CD14-positive monocyte (primary cell): ENCODE data around the gene CTBP2. TPM values are rescaled to one million over a fixed set of nuclear protein-coding genes. Genes with fewer than 3 reads are reported as not detected.
A peak's percentile ranks its signal among the peaks of the same experiment; 100 is the strongest.

Experiments used
- DNase-seq, 3 donors: peaks; one replicate each; pipeline ENCODE4 v3.0.0-alpha.2; 2011 to 2022
- H2AFZ ChIP-seq: 2 replicates; pipeline ENCODE4 v1.6.0; 2012; ENCODE audit warnings: mild to moderate bottlenecking, low read depth, low read length, inconsistent platforms; ENCODE audit not compliant: insufficient read depth, poor library complexity, severe bottlenecking
- H3K27ac ChIP-seq, 2 donors: 1 replicate in 1 of 2; 2 replicates in 1 of 2; pipeline ENCODE4 v1.5.1; 2012 to 2013; ENCODE audit warnings: low read length in 2 of 2, control low read depth in 1 of 2, inconsistent platforms in 1 of 2, low read depth in 1 of 2, mild to moderate bottlenecking in 1 of 2
- H3K27me3 ChIP-seq, 2 donors: one replicate each; pipeline versions ENCODE4 v1.6.0 to v1.6.1; 2011 to 2013; ENCODE audit warnings: low read length in 2 of 2; ENCODE audit not compliant: control insufficient read depth in 2 of 2, insufficient read depth in 2 of 2
- H3K36me3 ChIP-seq, 2 donors: replicated peaks in 1 of 2; 1 replicate in 1 of 2; 2 replicates in 1 of 2; pipeline versions ENCODE4 v1.5.1 to v1.6.1; 2012 to 2013; ENCODE audit warnings: low read length in 2 of 2, control low read depth in 1 of 2, inconsistent platforms in 1 of 2, mild to moderate bottlenecking in 1 of 2; ENCODE audit not compliant: insufficient read depth in 2 of 2, control insufficient read depth in 1 of 2
- H3K4me1 ChIP-seq, 2 donors: 1 replicate in 1 of 2; 2 replicates in 1 of 2; pipeline versions ENCODE4 v1.5.1 to v1.6.1; 2012 to 2013; ENCODE audit warnings: low read length in 2 of 2, control low read depth in 1 of 2, inconsistent platforms in 1 of 2, mild to moderate bottlenecking in 1 of 2, moderate library complexity in 1 of 2; ENCODE audit not compliant: insufficient read depth in 2 of 2, control insufficient read depth in 1 of 2
- H3K4me2 ChIP-seq: replicated peaks from 2 replicates; pipeline ENCODE3; 2012; ENCODE audit warnings: low read length, moderate library complexity, mild to moderate bottlenecking; ENCODE audit not compliant: poor library complexity, severe bottlenecking; ENCODE audit errors: extremely low read depth
- H3K4me3 ChIP-seq, 3 experiments: fragments of 200-600 bp in 1 of 3; sonication (generic) in 1 of 3; replicated peaks in 1 of 3; 1 replicate in 2 of 3; 2 replicates in 1 of 3; pipeline ENCODE4 v1.5.1; 2011 to 2013; ENCODE audit warnings: low read length in 3 of 3, mild to moderate bottlenecking in 3 of 3, control low read depth in 2 of 3, low read depth in 2 of 3, inconsistent platforms in 1 of 3, moderate library complexity in 1 of 3
- H3K79me2 ChIP-seq: 2 replicates; pipeline ENCODE4 v1.6.0; 2012; ENCODE audit warnings: mild to moderate bottlenecking, control low read depth, inconsistent platforms, low read length, moderate library complexity; ENCODE audit not compliant: insufficient read depth
- H3K9ac ChIP-seq: 2 replicates; pipeline ENCODE4 v1.6.0; 2017; ENCODE audit warnings: low read length, mild to moderate bottlenecking; ENCODE audit not compliant: insufficient read depth, poor library complexity, severe bottlenecking
- H3K9me3 ChIP-seq, 2 donors: replicated peaks in 1 of 2; 1 replicate in 1 of 2; 2 replicates in 1 of 2; pipeline versions ENCODE4 v1.5.1 to v1.6.1; 2012 to 2013; ENCODE audit warnings: low read length in 2 of 2, control low read depth in 1 of 2; ENCODE audit not compliant: control insufficient read depth in 1 of 2, insufficient read depth in 1 of 2
- H4K20me1 ChIP-seq: 2 replicates; pipeline ENCODE4 v1.6.0; 2012; ENCODE audit warnings: mild to moderate bottlenecking, low read length, control low read depth, moderate library complexity; ENCODE audit not compliant: insufficient read depth
- H3K27ac Mint-ChIP-seq, 7 donors: one replicate each; pipeline ENCODE4 v1.8.0; 2020; ENCODE audit warnings: mild to moderate bottlenecking in 7 of 7, mixed read lengths in 7 of 7, moderate library complexity in 6 of 7, inconsistent platforms in 2 of 7
- H3K27me3 Mint-ChIP-seq, 3 donors: one replicate each; pipeline ENCODE4 v1.8.0; 2021 to 2022; ENCODE audit warnings: low read depth in 3 of 3, mild to moderate bottlenecking in 3 of 3, mixed read lengths in 3 of 3, moderate library complexity in 3 of 3, inconsistent platforms in 1 of 3
- H3K36me3 Mint-ChIP-seq, 2 donors: one replicate each; pipeline ENCODE4 v1.8.0; 2020; ENCODE audit warnings: mixed read lengths in 2 of 2, inconsistent platforms in 1 of 2, mild to moderate bottlenecking in 1 of 2
- H3K4me1 Mint-ChIP-seq: one replicate; pipeline ENCODE4 v1.8.0; 2020; ENCODE audit warnings: mild to moderate bottlenecking, mixed read lengths
- H3K4me3 Mint-ChIP-seq, 2 donors: one replicate each; pipeline ENCODE4 v1.8.0; 2020; ENCODE audit warnings: mild to moderate bottlenecking in 2 of 2, mixed read lengths in 2 of 2, moderate library complexity in 1 of 2
- H3K9me3 Mint-ChIP-seq, 7 donors: one replicate each; pipeline ENCODE4 v1.8.0; 2020 to 2022; ENCODE audit warnings: mixed read lengths in 7 of 7, mild to moderate bottlenecking in 6 of 7, moderate library complexity in 6 of 7, inconsistent platforms in 2 of 7
- WGBS: methylation state at CpG from one replicate; pipeline ENCODE4 v1.1.5; 2013; ENCODE audit warnings: missing lambda C conversion rate; ENCODE audit not compliant: insufficient coverage; 5-methylcytosine and 5-hydroxymethylcytosine counted together
- intact Hi-C, 2 donors: fragments of 100-400 bp; cut with micrococcal nuclease; formaldehyde crosslinking; loops; one replicate each; pipeline versions ENCODE4 v1.15.0 to v1.15.1; 2023
- polyA plus RNA-seq, 3 donors: library from polyadenylated mRNA; depleted of rRNA in 1 of 3; unstranded in 2 of 3; stranded (reverse) in 1 of 3; fragments of 300-500 nt in 2 of 3; fragments of >200 nt in 1 of 3; fragmentation: Illumina TruSeq in 2 of 3; gene quantifications; 1 replicate in 2 of 3; 2 replicates in 1 of 3; pipeline ENCODE4 v1.2.3, GENCODE V29; 2012 to 2021
- TF ChIP-seq, protein P1 (sequence below): fragments of 200-600 bp; IDR thresholded peaks from one replicate; pipeline ENCODE4 v1.8.0; 2022; ENCODE audit warnings: antibody characterized with exemption, mild to moderate bottlenecking

CTBP2 gene
- polyA plus RNA-seq, 3 donors, result 40.9 to 87.1 (median 41.1) TPM

DNA sequence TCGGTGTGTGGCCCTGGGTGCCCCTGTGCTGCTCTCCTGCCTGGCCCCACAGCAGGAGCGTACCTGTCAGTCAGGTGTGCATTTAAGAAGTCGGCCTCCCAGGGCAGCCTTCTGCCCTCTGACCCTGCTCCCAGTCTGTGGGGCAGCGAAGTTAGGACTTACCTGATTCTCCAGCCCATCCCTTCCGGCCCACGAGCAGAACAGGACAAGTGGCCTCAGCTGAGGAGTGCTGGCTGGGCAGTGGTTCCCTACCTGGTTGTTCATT lies 24.7 kb downstream of the CTBP2 start:
- Histone ChIP-seq H3K27me3 (no peaks in the 10 kb centered on the region), H3K36me3 (peaks cover 21 to 83% of the 10 kb centered on the region in 2 donors), H4K20me1 (peaks cover 100% of the 10 kb centered on the region), H3K27ac (peak overlapping the region in 1 of 2 donors; percentile 26), H3K4me2 (no peak overlapping the region), H3K4me1 (no peaks in the 10 kb centered on the region), H3K9ac (no peak overlapping the region), H3K4me3 (no peak overlapping the region), H3K9me3 (peaks cover 0 to 2% of the 10 kb centered on the region in 2 donors), H2AFZ (no peak overlapping the region), H3K79me2 (peaks cover 100% of the 10 kb centered on the region)
- no peaks in the 10 kb centered on the region for H3K27me3 Mint-ChIP-seq
- peaks cover 47 to 86% of the 10 kb centered on the region in 2 donors for H3K36me3 Mint-ChIP-seq
- peak overlapping the region in 3 of 7 donors; percentile 40 to 56 (median 46) for H3K27ac Mint-ChIP-seq
- H3K4me3 Mint-ChIP-seq, result no peak overlapping the region
- TF ChIP-seq, protein P1, sequence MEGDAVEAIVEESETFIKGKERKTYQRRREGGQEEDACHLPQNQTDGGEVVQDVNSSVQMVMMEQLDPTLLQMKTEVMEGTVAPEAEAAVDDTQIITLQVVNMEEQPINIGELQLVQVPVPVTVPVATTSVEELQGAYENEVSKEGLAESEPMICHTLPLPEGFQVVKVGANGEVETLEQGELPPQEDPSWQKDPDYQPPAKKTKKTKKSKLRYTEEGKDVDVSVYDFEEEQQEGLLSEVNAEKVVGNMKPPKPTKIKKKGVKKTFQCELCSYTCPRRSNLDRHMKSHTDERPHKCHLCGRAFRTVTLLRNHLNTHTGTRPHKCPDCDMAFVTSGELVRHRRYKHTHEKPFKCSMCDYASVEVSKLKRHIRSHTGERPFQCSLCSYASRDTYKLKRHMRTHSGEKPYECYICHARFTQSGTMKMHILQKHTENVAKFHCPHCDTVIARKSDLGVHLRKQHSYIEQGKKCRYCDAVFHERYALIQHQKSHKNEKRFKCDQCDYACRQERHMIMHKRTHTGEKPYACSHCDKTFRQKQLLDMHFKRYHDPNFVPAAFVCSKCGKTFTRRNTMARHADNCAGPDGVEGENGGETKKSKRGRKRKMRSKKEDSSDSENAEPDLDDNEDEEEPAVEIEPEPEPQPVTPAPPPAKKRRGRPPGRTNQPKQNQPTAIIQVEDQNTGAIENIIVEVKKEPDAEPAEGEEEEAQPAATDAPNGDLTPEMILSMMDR, result no peak
- peaks cover 0 to 6% (median 0%) of the 10 kb centered on the region in 7 donors for H3K9me3 Mint-ChIP-seq
- DNase-seq, result no peak
- intact Hi-C loops, result no loop called here
- 94% methylated on average over 6 of the region's 6 CpGs for WGBS
- peaks cover 3% of the 10 kb centered on the region for H3K4me1 Mint-ChIP-seq

DNA sequence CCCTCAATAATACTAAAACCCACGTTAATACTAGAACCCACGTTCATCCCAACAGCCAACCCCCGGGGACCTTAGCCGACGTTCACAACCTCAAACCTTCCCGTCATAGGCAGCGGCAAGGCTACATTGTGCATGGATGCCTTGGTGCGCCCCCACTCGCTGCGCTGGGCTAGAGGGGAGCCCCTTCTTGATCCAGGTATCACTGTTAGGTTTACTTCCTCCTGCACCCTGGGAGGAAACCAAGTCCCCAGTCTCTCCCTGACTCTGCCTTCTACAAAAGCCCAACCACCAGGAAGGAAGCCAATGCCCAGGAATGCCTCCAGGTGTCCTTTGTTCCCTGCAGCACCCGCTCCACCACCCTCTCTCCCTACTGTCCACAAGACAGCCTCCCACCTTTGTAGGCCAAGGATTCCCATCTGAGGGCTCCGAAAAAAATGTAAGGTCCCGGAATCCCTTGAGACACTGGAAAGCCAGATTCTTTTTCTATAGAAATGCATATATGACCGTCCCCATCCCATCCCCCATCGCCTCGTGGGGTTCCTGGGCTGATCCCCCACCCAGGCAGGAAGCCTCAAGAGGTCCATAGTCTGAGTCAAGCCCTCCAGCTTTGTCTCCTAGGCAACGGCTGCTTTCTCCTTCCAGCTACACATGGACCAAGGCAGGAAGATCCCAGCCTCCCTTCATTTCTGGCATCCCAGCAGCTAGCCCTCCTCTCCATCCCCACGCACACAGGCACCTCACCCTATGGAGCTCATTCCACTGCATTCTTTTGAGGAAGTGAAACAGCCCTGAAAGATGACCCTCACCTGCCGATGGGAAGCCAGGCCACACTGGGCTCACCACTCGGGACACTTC lies 25.2 kb downstream of the CTBP2 start:
- DNase-seq, result no peak
- Mint-ChIP-seq H3K9me3 (peaks cover 0 to 6% (median 0%) of the 10 kb centered on the region in 7 donors), H3K4me3 (no peak overlapping the region), H3K4me1 (peaks cover 3% of the 10 kb centered on the region), H3K27ac (peak overlapping the region in 5 of 7 donors; percentile 40 to 73 (median 52)), H3K27me3 (no peaks in the 10 kb centered on the region), H3K36me3 (peaks cover 49 to 87% of the 10 kb centered on the region in 2 donors)
- intact Hi-C loops, result no loop called here
- 86% methylated on average over 18 of the region's 20 CpGs for WGBS
- Histone ChIP-seq H3K79me2 (peaks cover 100% of the 10 kb centered on the region), H4K20me1 (peaks cover 100% of the 10 kb centered on the region), H3K4me1 (no peaks in the 10 kb centered on the region), H3K27ac (peak overlapping the region in 1 of 2 donors; percentile 26), H3K27me3 (no peaks in the 10 kb centered on the region), H3K9me3 (peaks cover 0 to 2% of the 10 kb centered on the region in 2 donors), H3K9ac (no peak overlapping the region), H3K36me3 (peaks cover 27 to 89% of the 10 kb centered on the region in 2 donors), H3K4me2 (no peak overlapping the region), H3K4me3 (no peak overlapping the region), H2AFZ (no peak overlapping the region)
- TF ChIP-seq, protein P1, result no peak
